ENCODE results near the gene POLRMT. TPM values are rescaled to one million over a fixed set of nuclear protein-coding genes. Genes with fewer than 3 reads are reported as not detected.

POLRMT gene
- total RNA-seq, result 10 to 100 TPM; 19.9 to 52.3 (median 43.9) TPM
- polyA plus RNA-seq, result 10 to 100 TPM; 13.5 to 39.6 TPM
- long read RNA-seq, donor 1, partial matches to known transcripts, result 5 of 10 reads
- long read RNA-seq, donor 1, other reads (novel, unspliced or antisense), result 5 of 10 reads
- long read RNA-seq, donor 2, transcript POLRMT-202 (21 exons, 3,835 nt), result major isoform, 19 of 48 reads
- long read RNA-seq, donor 2, transcript POLRMT-207 (4 exons, 469 nt), result minor isoform, 5 of 48 reads
- long read RNA-seq, donor 2, partial matches to known transcripts, result 24 of 48 reads
- long read RNA-seq, donor 2, other reads (novel, unspliced or antisense), result 0 of 48 reads
- long read RNA-seq, donor 3, transcript POLRMT-202 (21 exons, 3,835 nt), result major isoform, 128 of 280 reads
- long read RNA-seq, donor 3, partial matches to known transcripts, result 72 of 280 reads
- long read RNA-seq, donor 3, other reads (novel, unspliced or antisense), result 79 of 280 reads

DNA sequence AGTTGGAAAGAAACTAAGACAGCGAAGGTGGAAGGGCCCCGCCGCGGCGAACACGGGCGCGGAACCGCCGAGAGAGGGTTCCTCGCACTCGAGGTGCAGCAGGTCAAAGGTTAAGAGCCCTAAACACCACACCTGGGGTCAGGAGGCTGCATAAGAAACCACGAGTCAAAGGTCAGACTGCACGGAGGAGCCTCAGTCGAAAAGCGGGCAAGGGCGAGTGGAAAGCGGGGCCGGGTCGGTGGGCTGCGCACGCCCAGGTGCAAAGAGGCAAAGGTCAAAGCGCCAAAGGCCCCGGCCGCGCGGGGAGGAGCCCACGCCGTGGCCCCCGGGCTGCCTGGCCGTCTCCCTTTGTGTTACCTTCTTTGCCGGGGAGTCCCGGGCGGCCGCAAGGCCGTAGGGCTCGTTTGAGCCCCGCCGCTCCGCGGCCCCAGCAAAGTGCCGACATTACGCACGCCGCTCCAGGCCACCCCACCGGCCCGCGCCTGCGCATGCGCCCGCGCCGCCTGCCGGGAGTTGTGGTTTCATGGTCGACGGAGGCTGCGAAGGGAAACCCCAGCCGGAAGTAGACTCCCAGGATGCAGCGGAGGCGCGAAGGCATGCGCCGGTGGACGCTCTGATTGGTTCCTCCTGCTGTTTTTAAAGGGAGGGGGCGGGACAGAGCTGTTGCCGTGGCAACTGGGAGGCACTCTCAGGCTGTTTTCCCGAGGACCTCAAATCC is at the start of gene POLRMT:
POLRMT (minus strand) TSS at position 470 of the 718 bp plus-strand sequence; CDS start at position 445, 25 bp downstream.
- Histone ChIP-seq H3K27ac (no peak within 1 kb of the TSS), H3K36me3 (no peaks in the 10 kb centered on the region), H3K27me3 (no peaks in the 10 kb centered on the region), H3K9me3 (no peaks in the 10 kb centered on the region), H3K4me1 (ENCODE audit: insufficient read depth) (peaks cover 12% of the 10 kb centered on the region), H3K4me3 (peak within 1 kb of the TSS; percentile 90)
- TF ChIP-seq, protein P1, sequence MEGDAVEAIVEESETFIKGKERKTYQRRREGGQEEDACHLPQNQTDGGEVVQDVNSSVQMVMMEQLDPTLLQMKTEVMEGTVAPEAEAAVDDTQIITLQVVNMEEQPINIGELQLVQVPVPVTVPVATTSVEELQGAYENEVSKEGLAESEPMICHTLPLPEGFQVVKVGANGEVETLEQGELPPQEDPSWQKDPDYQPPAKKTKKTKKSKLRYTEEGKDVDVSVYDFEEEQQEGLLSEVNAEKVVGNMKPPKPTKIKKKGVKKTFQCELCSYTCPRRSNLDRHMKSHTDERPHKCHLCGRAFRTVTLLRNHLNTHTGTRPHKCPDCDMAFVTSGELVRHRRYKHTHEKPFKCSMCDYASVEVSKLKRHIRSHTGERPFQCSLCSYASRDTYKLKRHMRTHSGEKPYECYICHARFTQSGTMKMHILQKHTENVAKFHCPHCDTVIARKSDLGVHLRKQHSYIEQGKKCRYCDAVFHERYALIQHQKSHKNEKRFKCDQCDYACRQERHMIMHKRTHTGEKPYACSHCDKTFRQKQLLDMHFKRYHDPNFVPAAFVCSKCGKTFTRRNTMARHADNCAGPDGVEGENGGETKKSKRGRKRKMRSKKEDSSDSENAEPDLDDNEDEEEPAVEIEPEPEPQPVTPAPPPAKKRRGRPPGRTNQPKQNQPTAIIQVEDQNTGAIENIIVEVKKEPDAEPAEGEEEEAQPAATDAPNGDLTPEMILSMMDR (IDR thresholded peaks at IDR 0.05), result peak in 2 of 3 donors; percentile 27 to 34
- TF ChIP-seq POLR2A (IDR thresholded peaks at IDR 0.05), result no peak
- intact Hi-C loops (cut with DNase I), result no loop called here
- DNase-seq, result peak; percentile 98 to 99 (median 98)
- 0 to 1% (median 0%) methylated on average over 67 of the region's 67 CpGs for WGBS, 3 donors

DNA sequence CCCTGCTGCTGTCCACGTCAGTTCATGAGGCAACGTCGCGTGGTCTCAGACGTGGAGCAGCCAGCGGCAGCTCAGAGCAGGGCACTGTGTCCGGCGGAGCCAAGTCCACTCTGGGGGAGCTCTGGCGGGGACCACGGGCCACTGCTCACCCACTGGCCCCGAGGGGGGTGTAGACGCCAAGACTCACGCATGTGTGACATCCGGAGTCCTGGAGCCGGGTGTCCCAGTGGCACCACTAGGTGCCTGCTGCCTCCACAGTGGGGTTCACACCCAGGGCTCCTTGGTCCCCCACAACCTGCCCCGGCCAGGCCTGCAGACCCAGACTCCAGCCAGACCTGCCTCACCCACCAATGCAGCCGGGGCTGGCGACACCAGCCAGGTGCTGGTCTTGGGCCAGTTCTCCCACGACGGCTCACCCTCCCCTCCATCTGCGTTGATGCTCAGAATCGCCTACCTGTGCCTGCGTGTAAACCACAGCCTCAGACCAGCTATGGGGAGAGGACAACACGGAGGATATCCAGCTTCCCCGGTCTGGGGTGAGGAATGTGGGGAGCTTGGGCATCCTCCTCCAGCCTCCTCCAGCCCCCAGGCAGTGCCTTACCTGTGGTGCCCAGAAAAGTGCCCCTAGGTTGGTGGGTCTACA is 49.5 kb upstream of the POLRMT start:
- H3K27ac ChIP-seq, result no peak overlapping the region
- no peaks in the 10 kb centered on the region for H3K9me3 ChIP-seq
- no peak overlapping the region for H3K4me3 ChIP-seq
- intact Hi-C loops (cut with DNase I), result no loop called here
- H3K36me3 ChIP-seq, result no peaks in the 10 kb centered on the region
- H3K4me1 ChIP-seq (ENCODE audit: insufficient read depth), result peaks cover 6% of the 10 kb centered on the region
- DNase-seq, result peak in 3 of 5 donors; percentile 57 to 62 (median 61)
- WGBS, 3 donors, result 72 to 76% (median 75%) methylated on average over 24 to 25 of the region's 25 CpGs
- no peaks in the 10 kb centered on the region for H3K27me3 ChIP-seq
- TF ChIP-seq, protein P1 (IDR thresholded peaks at IDR 0.05), result no peak
- TF ChIP-seq POLR2A (IDR thresholded peaks at IDR 0.05), result no peak
- TF ChIP-seq EP300 (IDR thresholded peaks at IDR 0.05), result no peak

DNA sequence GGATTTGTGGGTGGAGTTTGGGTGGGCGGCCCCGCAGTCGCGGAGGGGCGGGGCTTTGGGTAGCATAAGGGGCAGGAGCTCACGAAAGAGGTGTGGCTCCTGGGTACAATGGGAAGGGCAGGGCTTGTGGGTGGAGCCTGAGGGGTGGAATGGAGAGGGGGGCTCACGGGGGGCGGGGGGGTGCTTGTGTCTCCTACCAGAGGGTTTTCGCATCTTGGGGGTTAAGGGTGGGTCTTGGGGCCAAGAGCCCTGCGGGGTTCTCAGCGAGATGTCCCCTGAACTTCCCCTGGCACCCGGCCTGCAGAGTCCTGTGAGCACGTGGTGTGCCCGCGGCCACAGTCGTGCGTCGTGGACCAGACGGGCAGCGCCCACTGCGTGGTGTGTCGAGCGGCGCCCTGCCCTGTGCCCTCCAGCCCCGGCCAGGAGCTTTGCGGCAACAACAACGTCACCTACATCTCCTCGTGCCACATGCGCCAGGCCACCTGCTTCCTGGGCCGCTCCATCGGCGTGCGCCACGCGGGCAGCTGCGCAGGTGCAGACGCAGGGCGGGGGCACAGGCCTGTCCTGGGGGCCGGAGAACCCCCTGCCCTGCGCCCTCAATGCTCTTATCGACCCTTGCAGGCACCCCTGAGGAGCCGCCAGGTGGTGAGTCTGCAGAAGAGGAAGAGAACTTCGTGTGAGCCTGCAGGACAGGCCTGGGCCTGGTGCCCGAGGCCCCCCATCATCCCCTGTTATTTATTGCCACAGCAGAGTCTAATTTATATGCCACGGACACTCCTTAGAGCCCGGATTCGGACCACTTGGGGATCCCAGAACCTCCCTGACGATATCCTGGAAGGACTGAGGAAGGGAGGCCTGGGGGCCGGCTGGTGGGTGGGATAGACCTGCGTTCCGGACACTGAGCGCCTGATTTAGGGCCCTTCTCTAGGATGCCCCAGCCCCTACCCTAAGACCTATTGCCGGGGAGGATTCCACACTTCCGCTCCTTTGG is 48.0 kb upstream of the POLRMT start:
- no peaks in the 10 kb centered on the region for H3K27me3 ChIP-seq
- peaks cover 11% of the 10 kb centered on the region for H3K4me1 ChIP-seq (ENCODE audit: insufficient read depth)
- intact Hi-C loops (cut with DNase I), result no loop called here
- WGBS, 3 donors, result 63 to 73% (median 67%) methylated on average over 52 to 54 of the region's 54 CpGs
- H3K27ac ChIP-seq, result peak overlapping the region; percentile 56 to 95
- H3K9me3 ChIP-seq, result no peaks in the 10 kb centered on the region
- H3K4me3 ChIP-seq, result peak overlapping the region; percentile 59
- no peaks in the 10 kb centered on the region for H3K36me3 ChIP-seq
- DNase-seq, result peak in 3 of 5 donors; percentile 82 to 86 (median 82)
- TF ChIP-seq, protein P1 (IDR thresholded peaks at IDR 0.05), result no peak
- TF ChIP-seq POLR2A (IDR thresholded peaks at IDR 0.05) (no peak), EP300 (IDR thresholded peaks at IDR 0.05) (no peak)
